HG03066 (cell line): Measurements from ENCODE around the gene MRPL40.

Experiments used
- ATAC-seq: cut with Tn5 transposase; IDR thresholded peaks from one replicate; pipeline ENCODE4 v1.9.1; 2021; ENCODE audit warnings: low read depth; ENCODE audit not compliant: unreplicated experiment

MRPL40 gene

DNA sequence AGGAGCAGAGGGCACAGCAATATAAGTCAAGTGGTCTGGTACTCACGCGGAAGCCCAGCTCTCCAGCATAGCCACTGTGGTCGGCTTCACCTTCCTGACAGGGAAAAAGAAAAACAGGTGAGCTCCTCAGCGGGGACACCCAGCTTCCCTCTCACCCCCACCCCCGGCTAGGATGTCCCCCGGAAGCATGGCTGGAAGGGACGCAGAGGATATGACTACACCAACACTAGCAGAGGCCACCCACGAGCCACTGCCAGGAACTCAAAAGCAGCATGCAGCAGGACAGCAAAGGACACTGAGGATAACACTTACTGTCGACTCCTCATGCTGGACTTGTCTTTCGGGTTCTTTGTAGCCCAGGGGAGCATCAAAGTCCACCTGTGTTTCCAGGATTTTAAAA is 24.2 kb downstream of the MRPL40 start:
- ATAC-seq = no peak

DNA sequence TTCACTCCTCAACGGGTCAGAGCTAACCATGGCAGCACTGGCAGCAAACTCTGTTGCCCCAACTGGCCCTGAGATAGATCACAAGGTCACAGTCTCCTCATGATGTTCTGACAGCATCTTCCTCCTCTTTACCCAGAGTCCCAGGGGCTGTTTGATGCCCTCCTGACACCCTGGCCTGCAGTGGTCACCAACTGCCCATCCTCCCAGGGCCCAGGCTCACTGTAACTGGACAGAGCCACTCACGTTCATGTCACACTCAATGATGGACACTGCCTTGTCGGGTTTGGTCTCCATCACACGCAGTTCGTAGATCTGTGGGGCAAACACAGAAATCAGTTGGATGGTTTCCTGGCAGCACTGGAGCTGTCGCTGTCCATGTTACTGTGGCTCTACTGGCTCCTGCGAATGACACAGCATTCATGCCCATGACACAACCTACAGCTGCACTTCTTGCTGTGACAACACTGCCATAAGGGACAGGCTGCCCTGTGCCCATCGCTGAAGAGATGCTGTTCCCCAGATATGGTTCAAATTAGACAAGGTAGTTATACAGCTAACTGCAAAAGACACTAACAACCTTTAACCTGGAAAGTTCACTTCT is 25.6 kb downstream of the MRPL40 start:
- ATAC-seq = no peak

DNA sequence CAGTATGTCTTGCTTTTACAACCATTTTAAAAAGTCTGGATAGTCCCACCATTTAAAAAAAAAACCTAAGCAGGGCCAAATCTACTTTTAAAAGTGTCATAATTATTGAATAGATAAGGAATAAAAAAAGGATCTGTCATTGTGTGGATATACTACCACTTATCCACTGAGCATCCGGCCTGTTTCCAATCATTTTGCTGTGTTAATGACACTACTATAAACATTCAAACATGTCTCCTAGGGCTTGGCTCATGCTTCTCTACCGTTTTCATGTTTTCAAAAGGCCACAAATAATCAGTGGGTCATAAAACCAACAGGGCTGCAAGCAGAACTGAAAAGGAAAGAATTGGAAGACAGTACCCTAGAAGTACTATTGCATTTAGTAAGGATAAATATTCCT is 27.7 kb downstream of the MRPL40 start:
- no peak for ATAC-seq

DNA sequence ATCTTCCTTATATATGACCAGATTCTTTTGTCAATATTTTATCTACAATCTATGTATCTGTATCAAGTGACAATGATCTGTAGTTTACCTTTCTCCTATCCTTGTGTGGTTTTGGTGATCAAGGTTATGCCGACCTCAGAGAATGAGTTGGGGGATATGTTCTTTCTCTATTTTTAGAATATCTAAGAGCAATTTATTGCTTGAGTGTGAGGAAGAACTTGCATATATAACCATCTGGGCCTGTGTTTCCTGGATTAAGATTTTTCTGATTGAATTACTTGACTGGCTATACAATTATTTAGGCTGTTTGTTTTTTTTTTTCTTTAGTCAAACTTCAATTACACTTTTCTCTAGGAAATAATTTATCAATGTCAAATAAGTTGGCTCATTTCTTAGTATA is 29.2 kb downstream of the MRPL40 start:
- ATAC-seq = no peak

DNA sequence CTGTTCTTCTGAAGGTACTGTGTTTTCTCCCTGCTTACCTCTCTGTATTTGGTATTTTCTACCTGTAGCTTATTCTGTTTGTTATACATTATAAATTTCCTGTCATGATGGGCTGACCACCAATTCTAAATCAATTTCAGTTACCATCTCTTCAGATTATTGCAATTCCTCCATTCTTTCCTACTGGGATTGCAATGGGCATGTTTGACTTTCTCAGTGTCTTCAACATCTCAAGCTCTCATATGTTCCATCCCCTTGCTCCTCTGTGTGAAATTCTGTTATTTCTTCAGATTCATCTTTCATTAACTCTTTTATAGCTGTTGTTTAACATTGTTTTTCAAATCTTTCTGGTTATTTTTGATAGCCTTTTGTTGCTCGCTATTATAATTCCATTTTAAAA is 30.7 kb downstream of the MRPL40 start:
- ATAC-seq = no peak

- no peak for ATAC-seq
Observed at GRCh38 chr22:19463491-19464469, 31.4 kb downstream of the MRPL40 start.

DNA sequence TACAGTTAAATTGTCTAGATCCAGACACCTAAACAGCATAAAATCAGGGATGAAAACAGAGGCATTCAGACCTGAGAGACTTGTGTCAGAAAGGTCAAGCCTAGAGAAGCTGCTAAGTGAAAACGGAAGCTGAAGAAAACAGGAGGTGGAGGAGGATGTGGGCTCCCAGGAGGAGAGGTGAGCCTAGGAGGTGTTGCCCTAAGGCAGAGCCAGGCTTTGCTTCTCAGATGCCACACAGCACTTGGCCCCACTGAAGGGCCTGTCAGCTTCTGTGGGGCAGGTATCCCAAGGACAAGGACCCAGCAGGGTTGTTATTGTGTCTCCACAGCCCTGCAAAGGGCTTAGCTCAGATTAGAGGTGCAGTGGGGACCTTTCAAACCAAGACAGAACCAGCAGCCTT is 32.2 kb downstream of the MRPL40 start:
- no peak for ATAC-seq

GRCh38 chr22:19464975-19465374 is 32.6 kb downstream of the MRPL40 start:
- ATAC-seq = no peak

- no peak for ATAC-seq
Observed at GRCh38 chr22:19466126-19466716, 33.9 kb downstream of the MRPL40 start.

- ATAC-seq = no peak
Observed at GRCh38 chr22:19466848-19467752, 34.8 kb downstream of the MRPL40 start.

GRCh38 chr22:19467912-19468311 is 35.6 kb downstream of the MRPL40 start:
- ATAC-seq = no peak

- no peak for ATAC-seq
Observed at GRCh38 chr22:19469421-19469820, 37.1 kb downstream of the MRPL40 start.

DNA sequence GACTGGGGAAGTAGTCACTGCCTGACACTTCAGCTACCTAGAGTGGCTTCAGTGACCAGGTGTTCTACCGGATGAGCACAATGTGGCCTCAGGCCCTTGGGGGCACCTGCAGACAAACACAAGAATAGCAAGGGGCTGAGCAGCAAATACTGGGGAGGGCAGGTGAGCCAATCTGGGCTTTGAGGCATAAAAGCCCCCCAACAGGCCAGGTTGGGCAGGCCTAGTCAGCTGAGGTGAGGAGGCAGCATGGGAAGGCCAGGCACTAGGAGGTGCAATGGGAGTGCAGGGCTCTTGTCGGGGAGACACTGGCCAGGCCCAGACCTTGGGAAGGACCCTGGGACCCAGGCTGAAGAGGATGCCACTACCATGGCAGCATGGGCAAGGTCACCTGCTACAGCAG is 37.7 kb downstream of the MRPL40 start:
- ATAC-seq = no peak

DNA sequence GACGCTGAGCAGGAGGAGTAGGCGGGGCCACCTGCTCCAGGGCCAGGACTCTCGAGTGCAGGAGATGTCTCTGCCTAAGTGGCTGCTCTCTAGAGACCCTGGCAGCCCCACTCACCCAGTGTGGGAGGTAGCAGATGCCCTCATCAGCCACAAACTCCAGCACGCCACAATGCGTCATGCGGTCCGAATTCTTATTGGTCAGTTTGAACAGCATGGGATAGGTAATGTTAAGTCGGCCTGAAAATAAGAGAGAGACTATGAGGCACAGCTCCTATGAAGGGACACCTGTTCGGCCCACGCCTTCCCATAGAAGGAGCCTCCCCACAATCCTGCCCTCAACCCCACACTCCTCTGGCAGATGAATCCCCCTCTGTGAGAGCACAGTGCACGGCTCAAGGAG is 39.2 kb downstream of the MRPL40 start:
- no peak for ATAC-seq

GRCh38 chr22:19472233-19472632 is 39.9 kb downstream of the MRPL40 start:
- no peak for ATAC-seq

DNA sequence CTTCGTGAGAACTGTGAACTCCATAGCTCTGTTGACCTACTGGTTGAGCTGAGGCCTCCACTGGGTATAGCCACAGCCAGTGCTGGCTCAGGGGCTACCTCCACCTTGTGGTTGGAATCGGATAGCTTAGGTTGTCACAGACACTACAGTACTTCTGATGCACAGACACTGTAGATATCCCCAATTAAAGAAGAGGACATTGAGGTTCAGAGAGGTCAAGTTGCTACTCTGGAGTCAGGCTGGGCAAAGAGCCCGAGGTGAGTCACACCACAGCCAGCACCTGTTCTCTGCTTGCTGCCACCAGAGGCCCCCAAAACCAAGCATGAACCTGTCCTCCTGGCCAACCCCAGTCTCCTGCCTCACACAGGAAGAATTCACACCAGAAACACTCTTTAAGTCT is 41.2 kb downstream of the MRPL40 start:
- ATAC-seq = no peak

- ATAC-seq = no peak
Observed at GRCh38 chr22:19476023-19476422, 43.7 kb downstream of the MRPL40 start.

DNA sequence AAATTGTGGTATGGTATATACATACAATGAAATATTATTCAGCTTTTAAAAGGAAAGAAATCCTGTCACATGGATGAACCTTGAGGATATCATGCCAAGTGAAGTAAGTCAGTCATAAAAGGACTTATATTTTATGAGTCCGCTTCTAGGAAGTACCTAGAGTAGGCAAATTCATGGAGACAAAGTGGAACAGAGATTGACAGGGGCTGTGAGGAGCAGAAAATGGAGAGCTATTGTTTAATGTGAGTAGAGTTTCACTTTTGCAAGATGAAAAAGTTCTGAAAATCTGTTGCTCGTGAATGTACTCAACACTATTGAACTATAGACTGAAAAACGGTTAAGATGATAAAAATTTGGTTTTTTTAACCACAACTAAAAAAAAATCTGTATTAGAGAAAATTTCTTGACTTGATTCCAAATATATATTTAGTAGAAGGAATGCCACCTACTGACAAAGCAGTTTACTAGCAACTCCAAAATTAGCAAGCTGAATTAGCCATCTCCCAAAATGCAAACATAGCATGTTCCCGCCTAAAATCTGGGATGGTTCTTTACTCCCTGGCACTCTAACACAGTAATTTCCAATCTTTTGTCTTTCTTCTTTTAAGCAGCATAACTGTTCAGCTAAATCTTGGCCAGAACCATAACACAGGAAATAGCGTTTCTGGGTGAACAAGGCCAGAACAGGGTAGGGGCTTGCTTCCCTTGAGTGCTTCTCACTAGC is 45.1 kb downstream of the MRPL40 start:
- ATAC-seq = no peak

- no peak for ATAC-seq
Observed at GRCh38 chr22:19478045-19478900, 45.9 kb downstream of the MRPL40 start.
